GM12878 (cell line): ENCODE data around the gene CHTOP.

ENCODE experiments used
- BRCA1 ChIP-seq: IDR thresholded peaks from 2 replicates; pipeline ENCODE4 v1.6.1; 2011; ENCODE audit warnings: low read depth, low read length, improper control_type of control experiment
- CTCF ChIP-seq, 3 experiments: IDR thresholded peaks in 2 of 3; conservative IDR thresholded peaks in 1 of 3; 2 replicates each; pipeline ENCODE4 v1.5.1; 2011; ENCODE audit warnings: low read depth in 3 of 3, low read length in 3 of 3, mild to moderate bottlenecking in 3 of 3, control low read depth in 2 of 3, moderate library complexity in 2 of 3, inconsistent platforms in 1 of 3, mixed read lengths in 1 of 3; ENCODE audit not compliant: control insufficient read depth in 2 of 3, insufficient read depth in 1 of 3; ENCODE audit errors: extremely low read depth in 1 of 3
- EP300 ChIP-seq, 2 experiments: fragments of 150-350 bp in 1 of 2; IDR thresholded peaks; 2 replicates each; pipeline ENCODE4 v1.6.1; 2011 to 2012; ENCODE audit warnings: low read depth in 2 of 2, low read length in 2 of 2, borderline replicate concordance in 1 of 2, improper control_type of control experiment in 1 of 2, inconsistent platforms in 1 of 2; ENCODE audit not compliant: control insufficient read depth in 1 of 2
- EZH2 ChIP-seq: IDR thresholded peaks from 2 replicates; pipeline ENCODE4 v1.6.1; 2012; ENCODE audit warnings: low read depth, mild to moderate bottlenecking, control low read depth, inconsistent platforms, low read length, borderline replicate concordance; ENCODE audit not compliant: control insufficient read depth
- JUND ChIP-seq: IDR thresholded peaks from 2 replicates; pipeline ENCODE4 v1.6.1; 2012; ENCODE audit warnings: low read depth, mild to moderate bottlenecking, low read length, improper control_type of control experiment, moderate library complexity
- MEF2A ChIP-seq: IDR thresholded peaks from 2 replicates; pipeline ENCODE4 v1.6.1; 2011; ENCODE audit warnings: low read depth, mild to moderate bottlenecking, low read length, moderate library complexity; ENCODE audit not compliant: insufficient read depth
- MYC ChIP-seq: IDR thresholded peaks from 2 replicates; pipeline ENCODE4 v1.6.1; 2011; ENCODE audit warnings: mild to moderate bottlenecking, low read length, moderate library complexity, inconsistent platforms; ENCODE audit not compliant: insufficient read depth, insufficient replicate concordance, insufficient read length, severe bottlenecking
- NRF1 ChIP-seq: conservative IDR thresholded peaks from 2 replicates; pipeline ENCODE4 v1.6.1; 2011; ENCODE audit warnings: mild to moderate bottlenecking, low read depth, low read length, improper control_type of control experiment
- POLR2A ChIP-seq: IDR thresholded peaks from 2 replicates; pipeline ENCODE4 v1.6.1; 2011; ENCODE audit warnings: low read depth, mild to moderate bottlenecking, low read length
- POU2F2 ChIP-seq: IDR thresholded peaks from 3 replicates; pipeline ENCODE4 v1.6.1; 2011; ENCODE audit warnings: low read depth, mild to moderate bottlenecking, low read length, borderline replicate concordance
- PRDM15 ChIP-seq: fragments of 450-650 bp; formaldehyde crosslinking; IDR thresholded peaks from 2 replicates; pipeline ENCODE4 v1.4.0; 2020; ENCODE audit warnings: mild to moderate bottlenecking, moderate library complexity
- RELA ChIP-seq: fragments of 450-650 bp; IDR thresholded peaks from 2 replicates; pipeline ENCODE4 v1.8.0; 2014; ENCODE audit warnings: borderline replicate concordance; ENCODE audit not compliant: partially characterized antibody
- RUNX3 ChIP-seq: IDR thresholded peaks from 2 replicates; pipeline ENCODE4 v1.6.1; 2012; ENCODE audit warnings: low read length, inconsistent platforms
- SMC3 ChIP-seq: IDR thresholded peaks from 2 replicates; pipeline ENCODE4 v1.6.1; 2011; ENCODE audit warnings: low read length, improper control_type of control experiment, borderline replicate concordance

GRCh38 chr1:153628638-153629342 is 5.1 kb upstream of the CHTOP start:
- TF ChIP-seq POLR2A (no peak), RUNX3 (no peak), EZH2 (no peak), BRCA1 (no peak), JUND (no peak), RELA (no peak), CTCF (IDR thresholded peaks at IDR 0.05 in 2 of 3, conservative IDR thresholded peaks at IDR 0.05 in 1 of 3; ENCODE audit: control insufficient read depth in 2 of 3, extremely low read depth in 1 of 3, insufficient read depth in 1 of 3, low read depth in 3 of 3, low read length in 3 of 3) (no peak), MYC (no peak), NRF1 (no peak), SMC3 (no peak), POU2F2 (no peak), EP300 (IDR thresholded peaks at IDR 0.05; ENCODE audit: borderline replicate concordance in 1 of 2, control insufficient read depth in 1 of 2, low read depth in 2 of 2, low read length in 2 of 2) (no peak), PRDM15 (CRISPR knock-in tag) (no peak), MEF2A (no peak)
